Fibroblast of skin of abdomen (primary cell): ENCODE measurements around the gene CPNE8.

Experiments
- DNase-seq: peaks from one replicate; pipeline ENCODE4 v3.0.0-alpha.2; 2013

The CPNE8 gene

DNA sequence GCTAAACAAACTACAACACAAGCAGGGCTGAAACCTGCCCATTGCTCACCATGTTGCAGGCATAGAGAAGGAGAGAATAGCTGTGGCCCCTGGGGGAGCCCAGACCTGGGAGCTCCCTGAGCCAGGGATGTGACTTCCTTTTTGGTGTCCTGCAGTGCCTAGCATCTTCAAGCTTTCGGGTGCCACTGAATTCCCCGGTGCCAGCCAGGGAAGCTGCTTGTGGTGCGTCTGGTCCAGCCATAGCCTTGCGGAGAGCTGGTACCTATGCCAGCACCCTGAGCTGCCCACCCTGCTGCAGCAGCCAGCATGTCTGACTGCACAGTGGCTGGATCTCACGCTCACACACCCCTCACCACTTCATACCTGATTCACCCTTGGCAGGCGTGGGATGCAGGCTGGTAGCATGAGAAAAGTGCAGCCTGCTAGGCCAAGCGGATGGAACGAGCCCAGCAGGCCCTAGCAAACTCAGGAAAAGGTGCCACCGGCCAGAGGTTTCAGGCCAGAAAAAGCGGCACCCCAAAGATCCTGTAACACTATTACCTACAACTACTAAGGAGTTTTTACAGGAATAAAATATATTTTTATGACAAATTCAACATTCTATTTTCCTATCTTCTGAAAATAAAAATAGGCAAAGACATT, 183.7 kb downstream of the CPNE8 start:
- no peak for DNase-seq

DNA sequence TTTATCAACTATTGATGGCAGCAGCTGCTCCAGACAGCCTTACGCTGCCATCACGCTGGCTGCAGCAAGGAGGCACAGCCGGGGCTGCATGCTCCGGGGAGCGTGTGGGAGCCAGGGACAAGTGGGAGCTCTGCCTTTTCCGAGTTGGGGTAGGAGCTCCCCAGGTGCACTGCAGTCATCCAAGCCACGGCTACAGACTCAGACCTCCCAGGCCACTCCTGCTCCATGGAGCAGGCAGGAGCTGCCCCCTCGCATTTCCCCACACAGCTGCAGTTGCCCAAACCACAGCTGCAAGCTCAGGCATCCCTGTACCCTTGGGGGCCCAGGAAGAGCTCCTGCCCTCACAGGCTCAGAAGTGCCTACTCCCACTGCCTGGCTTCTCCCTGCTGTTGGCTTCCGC, 184.7 kb downstream of the CPNE8 start:
- no peak for DNase-seq

DNA sequence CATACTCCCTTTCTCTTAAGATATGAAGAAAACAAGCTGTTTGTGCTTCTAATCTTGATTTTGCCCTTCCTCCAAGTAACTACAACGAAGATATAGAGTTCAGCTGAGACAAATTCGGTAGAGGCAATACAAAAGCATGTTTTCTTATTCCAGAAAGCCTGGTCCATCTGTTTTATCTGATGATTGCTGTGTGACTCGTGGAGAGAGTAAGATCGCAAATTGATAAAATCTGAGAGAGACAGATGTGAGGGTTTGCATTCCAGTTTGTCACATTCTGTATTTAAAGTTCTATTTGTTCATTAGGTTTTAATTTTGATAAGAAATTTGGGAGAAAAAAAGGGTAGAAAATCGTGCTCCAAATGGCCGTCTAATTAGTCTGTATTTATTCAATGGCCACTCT, 192.1 kb downstream of the CPNE8 start:
- DNase-seq: no peak

- DNase-seq: peak; percentile 3
Observed at GRCh38 chr12:38711054-38711453, 194.3 kb downstream of the CPNE8 start.

DNA sequence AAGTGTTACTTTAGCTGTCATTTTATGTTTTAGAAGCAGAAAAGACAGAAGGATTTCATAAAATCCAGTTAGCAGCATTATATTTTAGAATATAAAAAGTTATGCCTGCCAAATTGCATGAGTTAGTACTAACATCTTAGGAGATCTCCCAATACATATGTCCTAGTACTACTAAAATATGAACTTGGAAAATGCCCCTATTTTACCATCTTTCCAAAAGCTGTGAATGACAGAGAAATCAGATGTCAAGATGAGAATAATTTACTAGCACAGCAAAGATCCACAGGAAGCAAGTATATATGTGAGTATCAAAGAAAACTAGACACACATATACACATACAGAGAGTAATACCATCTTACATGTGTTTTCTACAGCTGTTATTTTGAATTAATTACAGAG, 196.9 kb downstream of the CPNE8 start:
- DNase-seq: no peak

- DNase-seq: no peak
Observed at GRCh38 chr12:38707648-38708047, 197.7 kb downstream of the CPNE8 start.

- DNase-seq: no peak
Observed at GRCh38 chr12:38697289-38697688, 208.1 kb downstream of the CPNE8 start.

GRCh38 chr12:38695057-38695456, 210.3 kb downstream of the CPNE8 start:
- DNase-seq: no peak

GRCh38 chr12:38691164-38691563, 214.2 kb downstream of the CPNE8 start:
- DNase-seq: no peak

- DNase-seq: no peak
Observed at GRCh38 chr12:38690646-38691045, 214.7 kb downstream of the CPNE8 start.

DNA sequence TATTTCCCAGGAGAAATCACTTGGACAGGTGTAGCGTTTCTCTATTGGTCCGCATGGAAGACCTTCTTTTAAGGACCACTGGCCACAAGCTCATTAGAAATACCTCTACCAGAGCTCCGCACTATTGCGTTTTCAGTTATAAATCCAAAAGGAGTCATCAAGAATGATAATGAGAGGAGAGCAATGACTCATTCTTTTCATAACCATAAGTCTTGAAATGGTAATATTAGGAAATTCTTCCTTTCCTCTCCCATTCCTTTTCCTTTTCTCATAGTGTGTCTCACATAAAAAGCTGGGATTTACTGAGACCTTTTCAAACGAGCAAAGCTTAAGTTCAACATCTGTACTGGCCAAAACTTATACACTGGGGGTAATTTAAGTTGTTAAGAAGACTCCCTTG, 215.7 kb downstream of the CPNE8 start:
- peak; percentile 25 for DNase-seq

DNA sequence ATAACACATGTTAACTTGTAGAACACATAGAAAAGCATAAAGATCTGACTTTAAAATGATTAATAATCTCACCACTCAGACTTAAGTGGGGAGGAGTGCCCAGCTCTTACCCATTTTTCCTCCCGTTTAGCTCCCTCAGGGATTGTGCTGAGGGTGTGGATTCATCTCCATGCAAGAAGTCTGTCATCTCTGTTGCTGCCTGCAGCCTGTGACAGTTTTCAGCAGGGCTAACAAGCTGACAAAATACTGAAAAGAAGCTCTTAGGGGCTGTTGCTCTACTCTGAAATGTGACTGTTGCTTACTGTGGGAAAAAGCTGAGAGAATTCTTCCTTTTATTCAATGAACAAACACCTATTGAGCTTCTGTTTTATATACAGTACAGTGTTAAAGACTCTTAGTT, 216.2 kb downstream of the CPNE8 start:
- no peak for DNase-seq

DNA sequence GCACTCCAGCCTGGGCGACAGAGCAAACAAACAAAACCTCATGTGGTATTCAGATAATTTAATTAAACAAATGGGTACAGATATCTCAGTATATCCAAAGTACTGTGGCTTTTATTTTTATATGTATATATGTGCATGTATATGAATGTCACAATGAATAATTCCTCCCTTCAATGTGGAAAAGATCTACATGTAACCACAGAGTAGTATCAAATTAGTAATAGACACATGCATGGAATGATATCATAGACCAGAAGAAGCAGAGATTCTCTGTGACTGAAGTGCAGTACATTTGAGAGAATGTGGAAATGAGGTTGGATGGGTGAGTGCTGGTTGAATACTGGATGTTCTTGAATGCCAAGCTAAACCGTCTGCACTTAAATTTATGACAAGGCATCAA, 222.9 kb downstream of the CPNE8 start:
- no peak for DNase-seq

DNA sequence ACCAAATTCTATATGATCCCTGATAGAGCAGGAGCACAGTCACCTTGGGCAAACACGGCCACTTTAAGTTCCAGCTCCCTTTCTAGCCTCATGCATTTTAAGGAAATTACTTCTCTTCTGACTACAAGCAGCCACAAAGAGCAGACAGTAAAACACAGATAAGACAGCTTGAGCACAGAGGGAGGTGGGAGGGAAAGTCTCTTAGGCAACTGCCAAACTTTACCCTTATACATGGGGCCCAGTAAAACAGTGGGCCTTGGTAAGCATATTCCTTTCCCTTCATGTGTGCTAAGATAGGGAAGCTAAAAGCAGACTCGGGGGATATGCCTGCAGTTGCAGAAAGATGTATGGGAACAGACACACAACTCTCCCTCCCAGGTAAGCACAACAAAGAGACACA, 235.9 kb downstream of the CPNE8 start:
- no peak for DNase-seq

- DNase-seq: no peak
Observed at GRCh38 chr12:38669081-38669480, 236.3 kb downstream of the CPNE8 start.

DNA sequence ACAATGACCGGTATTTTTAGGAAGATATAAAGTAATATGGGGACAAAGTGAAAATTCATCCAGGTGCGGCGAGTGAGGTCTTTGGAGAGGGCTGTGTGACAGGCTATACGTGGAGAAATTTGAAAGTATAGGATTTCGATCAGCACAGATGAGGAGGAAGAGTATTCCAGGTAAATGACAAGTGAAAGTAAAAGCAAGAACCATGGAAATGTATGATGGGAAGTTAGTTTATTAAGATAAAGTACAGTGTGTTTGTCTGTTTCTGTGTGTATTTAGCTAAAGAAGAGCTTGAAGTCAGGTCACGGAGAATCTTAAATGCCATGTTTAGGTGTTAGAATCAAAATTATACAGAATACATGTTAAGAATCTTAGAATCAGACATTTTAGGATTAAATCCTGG, 239.0 kb downstream of the CPNE8 start:
- no peak for DNase-seq

GRCh38 chr12:38664661-38665269, 240.6 kb downstream of the CPNE8 start:
- no peak for DNase-seq

GRCh38 chr12:38662829-38663228, 242.6 kb downstream of the CPNE8 start:
- peak; percentile 1 for DNase-seq

GRCh38 chr12:38653650-38654049, 251.7 kb downstream of the CPNE8 start:
- DNase-seq: no peak

GRCh38 chr12:38648813-38649212, 256.6 kb downstream of the CPNE8 start:
- no peak for DNase-seq

DNA sequence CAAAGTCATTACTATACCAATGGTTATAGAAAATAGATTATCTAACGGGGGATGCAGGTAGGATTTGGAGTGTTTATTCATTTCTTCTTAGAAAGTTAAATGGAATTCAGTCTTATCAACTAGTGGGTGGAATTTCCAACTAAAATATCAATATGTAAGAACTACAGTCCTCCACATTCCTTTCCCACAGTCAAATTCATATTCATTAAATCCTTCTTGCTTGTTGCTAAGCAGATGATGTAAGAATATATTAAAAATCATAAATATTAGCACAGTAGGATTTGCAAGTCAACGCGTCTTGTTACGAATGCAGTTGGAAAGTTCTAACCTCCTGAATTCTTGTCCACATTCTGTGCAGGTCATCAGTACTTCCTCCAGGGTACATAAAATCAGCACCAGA, 259.2 kb downstream of the CPNE8 start:
- no peak for DNase-seq

- no peak for DNase-seq
Observed at GRCh38 chr12:38639625-38640024, 265.8 kb downstream of the CPNE8 start.

DNA sequence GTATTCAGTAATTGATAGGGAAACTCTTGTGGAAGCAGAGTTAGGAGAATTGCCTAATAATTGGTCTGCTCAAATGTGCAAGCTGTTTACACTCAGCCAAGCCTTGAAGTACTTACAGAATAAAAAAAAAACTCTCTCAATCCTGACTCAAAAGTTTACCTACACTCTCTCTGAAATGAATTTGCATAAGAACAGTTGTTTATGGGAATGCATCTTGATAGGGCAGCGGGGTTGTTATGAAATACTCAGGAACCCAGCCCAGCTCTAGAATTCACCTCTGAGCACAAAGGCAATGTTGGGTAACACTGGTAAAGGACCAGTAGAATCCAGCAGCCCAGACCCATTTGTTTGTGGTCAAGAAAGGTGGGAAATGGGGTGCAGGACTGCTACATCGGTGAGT, 267.0 kb downstream of the CPNE8 start:
- no peak for DNase-seq

DNA sequence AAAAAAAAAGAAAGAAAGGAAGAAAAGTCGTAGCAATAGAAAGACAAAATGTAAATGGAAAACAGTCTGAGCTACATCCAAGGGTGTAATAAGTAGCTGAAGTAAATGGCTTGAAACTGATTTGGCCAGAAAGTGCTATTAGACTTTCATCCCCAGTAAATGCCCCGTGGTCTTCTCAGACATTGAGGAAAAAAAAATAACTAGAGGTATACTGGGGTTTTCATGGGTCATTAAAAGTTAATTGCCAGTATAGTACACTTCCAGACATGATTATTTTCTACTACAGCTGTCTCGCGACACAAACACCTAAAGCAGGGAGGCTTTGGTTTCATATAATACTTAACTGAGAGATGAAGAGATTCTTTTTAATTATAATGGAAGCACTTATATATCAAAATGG, 271.9 kb downstream of the CPNE8 start:
- DNase-seq: no peak

GRCh38 chr12:38629064-38629463, 276.3 kb downstream of the CPNE8 start:
- DNase-seq: no peak
